H1 (cell line): ENCODE data around the gene PSME3. TPM values are rescaled to one million over a fixed set of nuclear protein-coding genes. Genes with fewer than 3 reads are reported as not detected.

Experiments used
- CTCF ChIA-PET: fragments of 300-600 bp; sonication (Branson Sonifier 250); formaldehyde crosslinking; loops from one replicate; lab custom pipeline; 2021; ENCODE audit not compliant: partially characterized antibody; lab: Charles Lee
- POLR2A ChIA-PET: fragments of 300-600 bp; sonication (Branson Sonifier 250); formaldehyde crosslinking; loops from one replicate; lab custom pipeline; 2021; ENCODE audit warnings: inconsistent platforms; ENCODE audit not compliant: partially characterized antibody; lab: Charles Lee
- DNase-seq, 2 experiments: peaks; one replicate each; pipeline versions ENCODE4 v3.0.0 to v3.0.0-alpha.2; 2010 to 2022; ENCODE audit warnings: low spot score in 2 of 2, low read depth in 1 of 2, mixed read lengths in 1 of 2
- FAIRE-seq: peaks from 2 replicates; lab custom pipeline; 2011; peaks lifted over from hg19 to GRCh38; lab: Jason Lieb, UNC
- H2AFZ ChIP-seq: 2 replicates; pipeline ENCODE4 v1.8.1; 2012; ENCODE audit warnings: low read length, inconsistent platforms
- H2AK5ac ChIP-seq: 2 replicates; pipeline ENCODE4 v1.6.1; 2013; ENCODE audit warnings: low read depth, low read length
- H2BK120ac ChIP-seq: replicated peaks from 2 replicates; pipeline ENCODE3; 2013; ENCODE audit warnings: low read depth, low read length, inconsistent platforms
- H2BK12ac ChIP-seq: 2 replicates; pipeline ENCODE4 v1.6.1; 2013; ENCODE audit warnings: low read depth, low read length
- H2BK15ac ChIP-seq: 2 replicates; pipeline ENCODE4 v1.6.1; 2013; ENCODE audit warnings: low read length
- H2BK20ac ChIP-seq: 2 replicates; pipeline ENCODE4 v1.6.1; 2013; ENCODE audit warnings: low read length
- H2BK5ac ChIP-seq: 2 replicates; pipeline ENCODE4 v1.6.1; 2013; ENCODE audit warnings: low read depth, low read length
- H3K14ac ChIP-seq: 2 replicates; pipeline ENCODE4 v1.6.1; 2013; ENCODE audit warnings: inconsistent platforms; ENCODE audit not compliant: insufficient read length
- H3K18ac ChIP-seq: 2 replicates; pipeline ENCODE4 v1.6.1; 2013; ENCODE audit warnings: low read length; ENCODE audit errors: extremely low read depth
- H3K23ac ChIP-seq: 2 replicates; pipeline ENCODE4 v1.6.1; 2013; ENCODE audit warnings: inconsistent platforms; ENCODE audit not compliant: insufficient read length
- H3K23me2 ChIP-seq: 2 replicates; pipeline ENCODE4 v1.6.1; 2013; ENCODE audit warnings: low read depth, low read length
- H3K27ac ChIP-seq: 2 replicates; pipeline ENCODE4 v1.6.1; 2011; ENCODE audit warnings: low read depth, low read length, inconsistent platforms
- H3K27me3 ChIP-seq, 4 experiments: replicated peaks in 1 of 4; 1 replicate in 1 of 4; 2 replicates in 3 of 4; pipeline versions ENCODE4 v1.6.1 to v1.8.1; 2011 to 2013; ENCODE audit warnings: low read length in 3 of 4, mild to moderate bottlenecking in 3 of 4, inconsistent platforms in 2 of 4, mixed read lengths in 2 of 4, moderate library complexity in 1 of 4; ENCODE audit not compliant: control insufficient read depth in 3 of 4, insufficient read depth in 3 of 4; ENCODE audit errors: extremely low read depth in 1 of 4
- H3K36me3 ChIP-seq, 4 experiments: 2 replicates each; pipeline versions ENCODE4 v1.6.1 to v1.8.1; 2011 to 2013; ENCODE audit warnings: mild to moderate bottlenecking in 4 of 4, low read length in 3 of 4, moderate library complexity in 2 of 4, control low read depth in 1 of 4, inconsistent platforms in 1 of 4; ENCODE audit not compliant: insufficient read depth in 4 of 4, control insufficient read depth in 2 of 4
- H3K4ac ChIP-seq: replicated peaks from 2 replicates; pipeline ENCODE3; 2013; ENCODE audit warnings: low read length, low read depth, mixed read lengths, inconsistent platforms; ENCODE audit not compliant: insufficient read length
- H3K4me1 ChIP-seq, 4 experiments: replicated peaks in 1 of 4; 1 replicate in 1 of 4; 2 replicates in 3 of 4; pipeline versions ENCODE4 v1.6.1 to v1.8.1; 2011 to 2013; ENCODE audit warnings: low read length in 3 of 4, inconsistent platforms in 2 of 4, mixed read lengths in 1 of 4; ENCODE audit not compliant: insufficient read depth in 4 of 4, control insufficient read depth in 3 of 4
- H3K4me2 ChIP-seq, 2 experiments: 2 replicates each; pipeline versions ENCODE4 v1.6.1 to v1.8.1; 2011 to 2013; ENCODE audit warnings: low read depth in 2 of 2, low read length in 2 of 2, control low read depth in 1 of 2, inconsistent platforms in 1 of 2, mild to moderate bottlenecking in 1 of 2; ENCODE audit not compliant: insufficient read depth in 1 of 2
- H3K4me3 ChIP-seq, 4 experiments: fragments of 200-600, 300-600 bp in 1 of 4; sonication (generic), shearing (Covaris generic), sonication (Bioruptor Twin) in 1 of 4; 2 replicates each; pipeline versions ENCODE4 v1.5.1 to v1.8.1; 2011 to 2016; ENCODE audit warnings: low read length in 4 of 4, low read depth in 3 of 4, control low read depth in 2 of 4, inconsistent platforms in 2 of 4, mild to moderate bottlenecking in 2 of 4, mixed read lengths in 1 of 4, moderate library complexity in 1 of 4; ENCODE audit not compliant: insufficient read depth in 2 of 4; ENCODE audit errors: extremely low read depth in 1 of 4
- H3K56ac ChIP-seq: replicated peaks from 2 replicates; pipeline ENCODE3; 2013; ENCODE audit warnings: low read depth, mild to moderate bottlenecking, mixed read lengths, low read length, inconsistent platforms; ENCODE audit not compliant: insufficient read length
- H3K79me1 ChIP-seq: 2 replicates; pipeline ENCODE4 v1.6.1; 2013; ENCODE audit warnings: low read depth, low read length, control low read depth
- H3K79me2 ChIP-seq, 2 experiments: 2 replicates each; pipeline versions ENCODE4 v1.6.1 to v1.8.1; 2012 to 2013; ENCODE audit warnings: low read length in 2 of 2, mild to moderate bottlenecking in 2 of 2, inconsistent platforms in 1 of 2; ENCODE audit not compliant: insufficient read depth in 2 of 2, control insufficient read depth in 1 of 2
- H3K9ac ChIP-seq, 4 experiments: replicated peaks in 1 of 4; 1 replicate in 1 of 4; 2 replicates in 3 of 4; pipeline versions ENCODE4 v1.6.1 to v1.8.1; 2011 to 2013; ENCODE audit warnings: low read depth in 3 of 4, low read length in 3 of 4, control low read depth in 2 of 4, mild to moderate bottlenecking in 2 of 4, moderate library complexity in 2 of 4, inconsistent platforms in 1 of 4; ENCODE audit errors: extremely low read depth in 1 of 4
- H3K9me3 ChIP-seq, 2 experiments: 2 replicates each; pipeline versions ENCODE4 v1.6.1 to v1.8.1; 2012 to 2013; ENCODE audit warnings: mild to moderate bottlenecking in 2 of 2, moderate library complexity in 2 of 2, control low read depth in 1 of 2, inconsistent platforms in 1 of 2, low read depth in 1 of 2, low read length in 1 of 2, mixed read lengths in 1 of 2; ENCODE audit not compliant: insufficient read depth in 2 of 2
- H4K20me1 ChIP-seq, 2 experiments: replicated peaks in 1 of 2; 2 replicates each; pipeline versions ENCODE3 to v1.8.1; 2011 to 2013; ENCODE audit warnings: inconsistent platforms in 2 of 2, low read length in 2 of 2, mild to moderate bottlenecking in 1 of 2; ENCODE audit not compliant: insufficient read depth in 2 of 2, control insufficient read depth in 1 of 2
- H4K5ac ChIP-seq: 2 replicates; pipeline ENCODE4 v1.6.1; 2013; ENCODE audit warnings: low read length, low read depth, mixed read lengths, inconsistent platforms; ENCODE audit not compliant: insufficient read length
- H4K8ac ChIP-seq: 2 replicates; pipeline ENCODE4 v1.8.0; 2013; ENCODE audit warnings: mild to moderate bottlenecking, moderate library complexity, low read length, inconsistent platforms; ENCODE audit not compliant: insufficient read depth; ENCODE audit errors: extremely low read depth
- H4K91ac ChIP-seq: replicated peaks from 2 replicates; pipeline ENCODE3; 2013; ENCODE audit warnings: low read length, mixed read lengths, inconsistent platforms; ENCODE audit not compliant: insufficient read length
- BRCA1 ChIP-seq: IDR thresholded peaks from 2 replicates; pipeline ENCODE4 v1.6.1; 2012; ENCODE audit warnings: low read depth, low read length, improper control_type of control experiment
- CHD1 ChIP-seq: IDR thresholded peaks from 2 replicates; pipeline ENCODE4 v1.6.1; 2012; ENCODE audit warnings: low read depth, low read length, improper control_type of control experiment
- CREB1 ChIP-seq: IDR thresholded peaks from 2 replicates; pipeline ENCODE4 v1.6.1; 2012; ENCODE audit warnings: inconsistent platforms
- NRF1 ChIP-seq: IDR thresholded peaks from 2 replicates; pipeline ENCODE4 v1.6.1; 2011; ENCODE audit warnings: mild to moderate bottlenecking, low read depth, low read length, improper control_type of control experiment
- WGBS, 2 experiments: shearing (Covaris generic) in 1 of 2; methylation state at CpG; one replicate each; pipeline versions ENCODE4 v1.1.6 to v1.1.7; 2013 to 2015; ENCODE audit warnings: low lambda C conversion rate in 2 of 2, mixed read lengths in 2 of 2, inconsistent platforms in 1 of 2, low coverage in 1 of 2, missing lambda C conversion rate in 1 of 2; ENCODE audit not compliant: insufficient replicate concordance in 2 of 2, insufficient coverage in 1 of 2, insufficient read length in 1 of 2; ENCODE audit errors: extremely low coverage in 1 of 2, missing lambda C conversion rate in 1 of 2; 5-methylcytosine and 5-hydroxymethylcytosine counted together
- polyA plus RNA-seq, 7 experiments: library from polyadenylated mRNA; depleted of rRNA in 3 of 7; stranded (reverse) in 5 of 7; unstranded in 2 of 7; fragments of >200 nt in 5 of 7; fragments of 200-250 nt in 2 of 7; gene quantifications; 1 replicate in 5 of 7; 2 replicates in 1 of 7; 4 replicates in 1 of 7; pipeline versions ENCODE4 v1.2.1 to v1.2.3, GENCODE V29; 2011 to 2013; ENCODE audit warnings: missing spikeins in 2 of 7, mixed read lengths in 2 of 7
- total RNA-seq: library from RNA; stranded (reverse); fragmentation: NEBNext Ultra II Directional; extraction: Animal tissue kit (Norgen Biotek cat#: 25700); gene quantifications from 2 replicates; pipeline ENCODE4 v1.2.1, GENCODE V29; 2021

The PSME3 gene
- total and polyA plus RNA-seq, 2 of the 8 experiments (the other 6 are each of a cell fraction or from before 2014, with no cell fraction given): 149 to 224 TPM

DNA sequence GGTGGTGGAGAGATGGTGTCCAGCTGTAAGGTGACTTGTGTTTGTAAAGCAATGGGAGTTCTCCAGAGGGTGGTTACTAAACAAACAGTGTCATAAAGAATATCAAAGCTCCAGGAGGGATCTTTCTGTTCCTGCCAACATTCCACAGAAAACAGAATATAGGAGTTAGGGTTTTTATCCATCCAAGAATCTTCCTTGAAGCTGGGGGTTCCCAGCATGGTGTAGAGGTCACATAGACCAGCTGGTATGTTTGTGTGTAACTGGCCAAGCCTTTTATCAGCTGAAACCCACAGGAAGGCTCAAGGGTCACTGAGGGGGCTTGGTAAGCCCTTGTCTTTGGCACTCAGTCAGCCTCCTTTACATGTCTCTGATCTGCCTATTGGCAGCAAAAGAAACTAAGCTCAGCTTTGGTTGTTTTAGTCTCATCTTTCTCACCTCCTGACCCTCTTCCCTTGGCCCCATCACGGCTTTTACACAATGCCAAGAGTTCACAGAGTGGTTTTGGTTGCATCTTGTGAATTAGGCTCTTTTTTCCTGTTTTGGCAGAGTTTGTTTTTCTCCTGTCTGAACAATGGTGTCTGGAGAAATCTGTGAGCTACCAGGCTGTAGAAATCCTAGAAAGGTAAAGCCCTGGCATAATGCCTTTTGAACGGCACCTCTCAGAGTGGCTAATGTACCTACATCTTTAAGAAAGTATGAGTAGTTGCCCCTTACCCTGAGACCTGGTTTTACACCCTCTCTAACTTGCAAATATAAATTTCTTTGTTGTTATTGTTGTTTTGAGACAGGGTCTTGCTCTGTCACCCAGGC, 29.9 kb upstream of the PSME3 start:
- Histone ChIP-seq H3K56ac (no peak overlapping the region), H2BK5ac (no peak overlapping the region), H3K36me3 (no peaks in the 10 kb centered on the region; a peak in 1 of 8 replicates), H3K9ac (no peak overlapping the region), H3K18ac (no peak overlapping the region), H3K4me1 (no peaks in the 10 kb centered on the region), H3K23ac (no peak overlapping the region), H3K4me3 (no peak overlapping the region), H2BK12ac (no peak overlapping the region), H2AK5ac (no peak overlapping the region), H3K27ac (no peak overlapping the region), H4K91ac (no peak overlapping the region), H4K5ac (no peak overlapping the region), H3K79me2 (no peaks in the 10 kb centered on the region), H3K23me2 (no peaks in the 10 kb centered on the region), H2BK20ac (no peak overlapping the region), H3K14ac (no peak overlapping the region), H3K27me3 (peaks cover 0 to 15% (median 11%) of the 10 kb centered on the region in 4 experiments; a peak in 6 of 7 replicates), H2AFZ (no peak overlapping the region), H3K79me1 (no peaks in the 10 kb centered on the region), H3K4me2 (no peak overlapping the region), H3K4ac (no peak overlapping the region), H4K8ac (no peak overlapping the region), H2BK120ac (no peak overlapping the region), H3K9me3 (peaks cover 5 to 8% of the 10 kb centered on the region in 2 experiments; a peak in 3 of 4 replicates), H2BK15ac (no peak overlapping the region), H4K20me1 (no peaks in the 10 kb centered on the region)
- WGBS, 2 experiments: 84% methylated on average over 2 of the region's 2 CpGs; no CpG with 5 or more reads in 1 of the 2 experiments
- POLR2A ChIA-PET: interaction anchor here (1.7 to 1.8 kb wide), 2 partner anchors 12 to 31 kb away, joined by 4 read pairs; no protein-coding TSS in a partner anchor
- DNase-seq: no peak
- no peak for FAIRE-seq
- CTCF ChIA-PET: interaction anchor here (0.7 to 3.6 kb wide), 4 partner anchors 14 to 78 kb away, joined by 3 to 15 read pairs (median 8); no protein-coding TSS in a partner anchor
- TF ChIP-seq NRF1 (no peak), BRCA1 (no peak), CREB1 (no peak), CHD1 (no peak)
